Measurements from ENCODE around the gene SAMD4A.

The SAMD4A gene

GRCh38 chr14:54730156-54730961 lies 163.4 kb downstream of the SAMD4A start:
- TF ChIP-seq, protein P1, sequence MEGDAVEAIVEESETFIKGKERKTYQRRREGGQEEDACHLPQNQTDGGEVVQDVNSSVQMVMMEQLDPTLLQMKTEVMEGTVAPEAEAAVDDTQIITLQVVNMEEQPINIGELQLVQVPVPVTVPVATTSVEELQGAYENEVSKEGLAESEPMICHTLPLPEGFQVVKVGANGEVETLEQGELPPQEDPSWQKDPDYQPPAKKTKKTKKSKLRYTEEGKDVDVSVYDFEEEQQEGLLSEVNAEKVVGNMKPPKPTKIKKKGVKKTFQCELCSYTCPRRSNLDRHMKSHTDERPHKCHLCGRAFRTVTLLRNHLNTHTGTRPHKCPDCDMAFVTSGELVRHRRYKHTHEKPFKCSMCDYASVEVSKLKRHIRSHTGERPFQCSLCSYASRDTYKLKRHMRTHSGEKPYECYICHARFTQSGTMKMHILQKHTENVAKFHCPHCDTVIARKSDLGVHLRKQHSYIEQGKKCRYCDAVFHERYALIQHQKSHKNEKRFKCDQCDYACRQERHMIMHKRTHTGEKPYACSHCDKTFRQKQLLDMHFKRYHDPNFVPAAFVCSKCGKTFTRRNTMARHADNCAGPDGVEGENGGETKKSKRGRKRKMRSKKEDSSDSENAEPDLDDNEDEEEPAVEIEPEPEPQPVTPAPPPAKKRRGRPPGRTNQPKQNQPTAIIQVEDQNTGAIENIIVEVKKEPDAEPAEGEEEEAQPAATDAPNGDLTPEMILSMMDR (IDR thresholded peaks at IDR 0.05), result no peak

- TF ChIP-seq, protein P1 (IDR thresholded peaks at IDR 0.05), result no peak
These were observed 168.0 kb downstream of the SAMD4A start for GRCh38 chr14:54734966-54735365.

GRCh38 chr14:54735424-54735823 lies 168.5 kb downstream of the SAMD4A start:
- TF ChIP-seq, protein P1 (IDR thresholded peaks at IDR 0.05), result no peak

DNA sequence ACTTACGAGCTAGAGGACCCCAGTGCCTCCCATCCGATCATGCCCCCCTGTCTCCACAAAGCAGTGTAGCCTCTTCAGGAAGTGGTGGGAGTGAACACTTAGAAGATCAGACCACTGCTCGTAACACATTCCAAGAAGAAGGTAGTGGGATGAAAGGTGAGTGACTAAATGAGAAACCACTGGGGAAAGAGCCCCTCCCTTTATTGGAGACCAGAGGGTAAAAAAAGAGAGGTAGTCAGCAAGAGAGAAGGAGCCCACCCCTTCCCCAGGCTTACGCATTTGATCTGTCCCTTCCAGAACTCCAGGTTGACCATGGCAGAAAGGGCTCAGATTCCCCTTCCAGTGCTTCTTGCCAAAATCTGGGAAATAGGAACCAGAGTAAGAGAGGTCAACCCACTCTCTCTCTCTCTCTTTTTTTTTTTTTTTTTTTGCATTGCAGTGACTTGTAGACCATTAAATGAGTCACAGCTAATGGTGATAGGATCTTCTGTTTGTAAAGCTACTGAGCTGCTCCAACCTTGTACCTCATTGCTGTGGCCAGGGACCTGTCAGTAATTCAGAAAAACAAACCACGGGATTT lies 170.3 kb downstream of the SAMD4A start:
- TF ChIP-seq, protein P1 (IDR thresholded peaks at IDR 0.05), result no peak

- TF ChIP-seq, protein P1 (IDR thresholded peaks at IDR 0.05), result no peak
These were observed 171.1 kb downstream of the SAMD4A start for GRCh38 chr14:54738009-54738408.

- TF ChIP-seq, protein P1 (IDR thresholded peaks at IDR 0.05), result no peak
These were observed 172.6 kb downstream of the SAMD4A start for GRCh38 chr14:54739514-54739913.

DNA sequence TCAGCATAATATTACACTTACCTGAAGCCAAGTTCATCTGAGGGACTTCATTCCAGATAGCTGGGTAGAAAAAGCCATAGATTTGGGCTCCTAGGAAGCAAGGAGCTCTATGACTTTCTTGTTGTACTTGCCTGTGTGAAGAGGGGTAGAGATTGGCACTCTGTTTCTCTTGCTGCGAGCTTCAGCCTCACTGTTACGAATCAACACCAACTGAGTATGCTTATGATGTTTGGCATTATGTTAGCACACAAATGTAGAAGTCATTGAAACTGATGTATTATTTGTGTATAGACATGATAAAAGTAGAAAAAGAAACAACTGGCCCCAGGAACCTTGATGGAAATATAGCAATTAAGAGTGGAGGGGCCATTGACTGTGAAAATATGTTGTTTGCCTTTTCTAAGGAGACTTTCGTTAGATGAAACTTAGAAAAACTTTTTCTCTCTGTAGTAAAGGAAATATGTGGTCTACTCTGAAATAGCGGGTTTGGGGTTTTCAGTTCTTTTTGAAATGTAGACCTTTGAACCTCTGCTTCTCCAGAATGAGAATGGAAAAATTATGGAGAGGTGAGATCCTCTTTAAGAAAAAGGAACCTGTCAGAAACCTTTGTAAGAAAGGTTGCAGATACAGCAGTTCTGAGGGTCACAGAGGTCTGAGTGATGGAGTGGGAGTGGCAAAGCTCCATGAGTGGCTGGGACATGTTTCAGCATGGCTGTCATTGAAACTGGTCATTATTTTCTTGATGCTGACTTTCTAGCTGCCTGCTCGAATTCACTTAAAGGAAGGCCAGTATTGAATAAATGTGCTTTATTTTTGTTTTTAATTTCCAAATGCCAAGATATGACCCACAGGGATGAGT lies 175.8 kb downstream of the SAMD4A start:
- TF ChIP-seq, protein P1 (IDR thresholded peaks at IDR 0.05), result no peak

Measured in LNCAP (cell line).